ENCODE data around the gene CACNB4. TPM values are rescaled to one million over a fixed set of nuclear protein-coding genes. Genes with fewer than 3 reads are reported as not detected.

Gene CACNB4
- total and polyA plus RNA-seq, 8 donors: under 0.01 to 6.4 (median 1.0) TPM

GRCh38 chr2:151905963-151906632, 192.7 kb downstream of the CACNB4 start:
- Histone ChIP-seq H3K36me3 (no peaks in the 10 kb centered on the region), H3K27ac (no peak overlapping the region), H3K27me3 (no peaks in the 10 kb centered on the region), H3K9me3 (peaks cover 0 to 5% (median 0%) of the 10 kb centered on the region in 4 donors), H3K4me1 (no peaks in the 10 kb centered on the region), H3K4me3 (no peak overlapping the region)
- TF ChIP-seq CTCF (IDR thresholded peaks at IDR 0.05) (no peak), POLR2AphosphoS5 (IDR thresholded peaks at IDR 0.05) (no peak), EP300 (IDR thresholded peaks at IDR 0.05) (no peak), POLR2A (IDR thresholded peaks at IDR 0.05) (no peak)
- intact Hi-C loops (cut with DNase I; ENCODE audit: low total_unique reads): no loop called here
- 82 to 91% (median 87%) methylated on average over 2 of the region's 2 CpGs for WGBS, 5 donors
- no peak for DNase-seq

DNA sequence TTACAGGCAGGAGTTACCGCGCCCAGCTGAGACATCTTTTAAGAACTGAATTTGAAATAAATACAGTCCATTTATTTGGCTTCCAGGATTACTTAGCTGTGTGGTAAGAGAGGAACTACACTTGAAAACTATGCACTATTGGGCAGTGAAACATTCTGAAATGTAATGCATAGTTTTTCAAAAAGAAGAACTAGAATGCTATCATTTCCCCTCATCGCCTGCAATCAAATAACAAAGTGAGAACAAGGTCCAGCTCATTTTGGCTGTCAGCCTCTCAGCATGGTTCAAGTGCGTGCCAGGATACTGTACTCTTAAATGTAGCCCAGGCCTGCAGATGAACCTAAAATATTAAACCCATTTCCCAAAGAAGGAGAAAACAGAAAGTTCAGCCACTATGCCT, 194.0 kb downstream of the CACNB4 start:
- TF ChIP-seq EP300 (IDR thresholded peaks at IDR 0.05): no peak
- TF ChIP-seq CTCF (IDR thresholded peaks at IDR 0.05): no peak
- TF ChIP-seq POLR2AphosphoS5 (IDR thresholded peaks at IDR 0.05): no peak
- no peak for TF ChIP-seq POLR2A (IDR thresholded peaks at IDR 0.05)
- Histone ChIP-seq H3K9me3 (no peaks in the 10 kb centered on the region), H3K27ac (no peak overlapping the region), H3K27me3 (no peaks in the 10 kb centered on the region), H3K36me3 (no peaks in the 10 kb centered on the region), H3K4me1 (no peaks in the 10 kb centered on the region), H3K4me3 (no peak overlapping the region)
- no peak for DNase-seq
- intact Hi-C loops (cut with DNase I; ENCODE audit: low total_unique reads): no loop called here
- 80 to 91% (median 81%) methylated on average over 4 of the region's 4 CpGs for WGBS, 5 donors

GRCh38 chr2:151904021-151904420, 194.8 kb downstream of the CACNB4 start:
- WGBS, 5 donors: 63 to 83% (median 73%) methylated on average over 4 of the region's 4 CpGs
- peak in 1 of 2 donors; percentile 30 for DNase-seq

DNA sequence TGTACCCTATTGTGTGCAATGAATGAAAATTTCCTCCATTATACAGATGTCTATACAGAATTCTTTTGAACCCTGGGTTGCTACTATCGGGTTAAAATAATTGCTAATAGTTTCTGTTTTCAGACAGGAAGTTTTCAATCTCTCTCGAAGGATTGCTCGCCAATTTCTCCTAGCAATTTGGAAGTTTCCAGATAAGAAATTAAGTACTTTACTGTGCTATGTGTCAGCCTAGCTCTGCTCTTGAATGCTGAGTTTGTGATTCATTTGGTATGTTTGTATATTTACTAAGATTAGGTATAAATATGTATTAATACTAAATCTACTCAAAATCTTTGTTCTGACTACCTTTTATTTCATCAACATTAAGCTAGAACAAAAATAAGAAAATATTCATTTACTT, 196.0 kb downstream of the CACNB4 start:
- Histone ChIP-seq H3K4me3 (no peak overlapping the region), H3K4me1 (no peaks in the 10 kb centered on the region), H3K27ac (no peak overlapping the region), H3K36me3 (no peaks in the 10 kb centered on the region), H3K27me3 (no peaks in the 10 kb centered on the region), H3K9me3 (no peaks in the 10 kb centered on the region)
- 27 to 41% (median 29%) methylated on average over 3 of the region's 3 CpGs for WGBS, 5 donors
- intact Hi-C loops (cut with DNase I; ENCODE audit: low total_unique reads): no loop called here
- DNase-seq: no peak
- TF ChIP-seq POLR2AphosphoS5 (IDR thresholded peaks at IDR 0.05) (no peak), CTCF (IDR thresholded peaks at IDR 0.05) (no peak), POLR2A (IDR thresholded peaks at IDR 0.05) (no peak), EP300 (IDR thresholded peaks at IDR 0.05) (no peak)

More at GRCh38 chr2:151904021-151904420, 194.8 kb downstream of the CACNB4 start:
- Histone ChIP-seq H3K4me1 (no peaks in the 10 kb centered on the region), H3K4me3 (no peak overlapping the region), H3K9me3 (no peaks in the 10 kb centered on the region), H3K36me3 (no peaks in the 10 kb centered on the region), H3K27me3 (no peaks in the 10 kb centered on the region), H3K27ac (no peak overlapping the region)
- intact Hi-C loops (cut with DNase I; ENCODE audit: low total_unique reads): no loop called here
- no peak for TF ChIP-seq POLR2AphosphoS5 (IDR thresholded peaks at IDR 0.05)
- no peak for TF ChIP-seq EP300 (IDR thresholded peaks at IDR 0.05)
- no peak for TF ChIP-seq CTCF (IDR thresholded peaks at IDR 0.05)
- TF ChIP-seq POLR2A (IDR thresholded peaks at IDR 0.05): no peak
